Hepatocyte (in vitro differentiated cells): ENCODE results near the gene SUPT3H.

Experiments used
- EZH2 ChIP-seq: fragments of 200-600 bp; sonication (generic); IDR thresholded peaks from 2 replicates; pipeline ENCODE4 v1.6.1; 2016; ENCODE audit warnings: antibody characterized with exemption, mild to moderate bottlenecking, borderline replicate concordance
- EZH2phosphoT487 ChIP-seq: fragments of 200-600 bp; sonication (generic); IDR thresholded peaks from one replicate; pipeline ENCODE4 v1.6.1; 2018; ENCODE audit warnings: antibody characterized with exemption, mild to moderate bottlenecking, low read depth, moderate library complexity; ENCODE audit not compliant: unreplicated experiment, severe bottlenecking
- TF ChIP-seq, protein P1 (sequence below): fragments of 200-600 bp; sonication (generic); IDR thresholded peaks from 2 replicates; pipeline ENCODE4 v1.5.1; 2016; ENCODE audit warnings: antibody characterized with exemption, mild to moderate bottlenecking; ENCODE audit not compliant: poor library complexity

DNA sequence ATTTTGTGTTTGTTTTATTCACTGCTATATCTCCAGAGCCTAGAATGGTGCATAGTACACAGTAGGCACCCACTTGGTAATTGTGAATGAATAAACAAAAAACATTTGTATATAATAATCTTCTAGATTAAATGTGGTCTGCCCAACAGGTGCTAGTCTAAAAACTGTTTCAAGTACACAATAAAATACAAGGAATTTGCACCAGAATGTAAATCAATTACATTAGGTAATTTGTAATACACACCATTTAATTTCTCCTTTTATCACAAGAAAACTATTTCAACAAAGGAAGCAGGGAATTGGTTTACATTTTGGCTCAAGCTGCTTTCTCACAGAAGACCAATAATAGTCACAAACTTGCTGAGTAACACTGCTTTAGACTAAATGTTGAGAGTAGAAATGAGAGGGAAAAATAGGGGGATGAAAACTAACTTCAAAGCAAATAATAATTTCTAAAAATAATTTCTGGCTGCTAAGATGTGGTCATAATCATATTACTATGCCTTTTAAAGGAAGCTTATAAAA is 27.5 kb downstream of the SUPT3H start:
- TF ChIP-seq, protein P1, sequence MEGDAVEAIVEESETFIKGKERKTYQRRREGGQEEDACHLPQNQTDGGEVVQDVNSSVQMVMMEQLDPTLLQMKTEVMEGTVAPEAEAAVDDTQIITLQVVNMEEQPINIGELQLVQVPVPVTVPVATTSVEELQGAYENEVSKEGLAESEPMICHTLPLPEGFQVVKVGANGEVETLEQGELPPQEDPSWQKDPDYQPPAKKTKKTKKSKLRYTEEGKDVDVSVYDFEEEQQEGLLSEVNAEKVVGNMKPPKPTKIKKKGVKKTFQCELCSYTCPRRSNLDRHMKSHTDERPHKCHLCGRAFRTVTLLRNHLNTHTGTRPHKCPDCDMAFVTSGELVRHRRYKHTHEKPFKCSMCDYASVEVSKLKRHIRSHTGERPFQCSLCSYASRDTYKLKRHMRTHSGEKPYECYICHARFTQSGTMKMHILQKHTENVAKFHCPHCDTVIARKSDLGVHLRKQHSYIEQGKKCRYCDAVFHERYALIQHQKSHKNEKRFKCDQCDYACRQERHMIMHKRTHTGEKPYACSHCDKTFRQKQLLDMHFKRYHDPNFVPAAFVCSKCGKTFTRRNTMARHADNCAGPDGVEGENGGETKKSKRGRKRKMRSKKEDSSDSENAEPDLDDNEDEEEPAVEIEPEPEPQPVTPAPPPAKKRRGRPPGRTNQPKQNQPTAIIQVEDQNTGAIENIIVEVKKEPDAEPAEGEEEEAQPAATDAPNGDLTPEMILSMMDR: no peak
- TF ChIP-seq EZH2 (no peak), EZH2phosphoT487 (no peak)
